WERI-Rb-1 (cell line): ENCODE measurements around the gene AMPD1.

Experiments
- DNase-seq: peaks from one replicate; pipeline ENCODE4 v3.0.0-alpha.2; 2020
- H3K27ac ChIP-seq: fragments of 250-450 bp; sonication (Bioruptor Pico); 2 replicates; pipeline ENCODE4 v1.5.1; 2020; ENCODE audit warnings: mild to moderate bottlenecking, moderate library complexity
- H3K27me3 ChIP-seq: fragments of 250-450 bp; sonication (Bioruptor Pico); 2 replicates; pipeline ENCODE4 v1.5.1; 2021; ENCODE audit warnings: mild to moderate bottlenecking, low read depth, moderate library complexity; ENCODE audit not compliant: insufficient read depth, severe bottlenecking
- H3K36me3 ChIP-seq: fragments of 250-450 bp; sonication (Bioruptor Pico); 2 replicates; pipeline ENCODE4 v1.5.1; 2020; ENCODE audit warnings: mild to moderate bottlenecking, moderate library complexity
- H3K4me3 ChIP-seq: 2 replicates; pipeline ENCODE4 v1.5.1; 2011; ENCODE audit warnings: low read depth, mild to moderate bottlenecking, control low read depth, low read length
- H3K9me3 ChIP-seq: fragments of 250-450 bp; sonication (Bioruptor Pico); 2 replicates; pipeline ENCODE4 v1.5.1; 2021; ENCODE audit warnings: mild to moderate bottlenecking, moderate library complexity; ENCODE audit not compliant: severe bottlenecking
- CTCF ChIP-seq: IDR thresholded peaks from 2 replicates; pipeline ENCODE4 v1.5.1; 2011; ENCODE audit warnings: low read depth, mild to moderate bottlenecking, control low read depth, inconsistent platforms, low read length

Gene AMPD1

GRCh38 chr1:114685851-114686250, 9.5 kb downstream of the AMPD1 start:
- TF ChIP-seq CTCF = no peak
- no peak for DNase-seq
- H3K27ac ChIP-seq = no peak overlapping the region
- H3K9me3 ChIP-seq = no peaks in the 10 kb centered on the region
- no peaks in the 10 kb centered on the region for H3K36me3 ChIP-seq
- no peak overlapping the region for H3K4me3 ChIP-seq
- H3K27me3 ChIP-seq = no peaks in the 10 kb centered on the region

GRCh38 chr1:114677691-114678090, 17.7 kb downstream of the AMPD1 start:
- DNase-seq = no peak
- H3K27ac ChIP-seq = no peak overlapping the region
- H3K36me3 ChIP-seq = no peaks in the 10 kb centered on the region
- no peaks in the 10 kb centered on the region for H3K27me3 ChIP-seq
- TF ChIP-seq CTCF = no peak
- H3K4me3 ChIP-seq = no peak overlapping the region
- H3K9me3 ChIP-seq = no peaks in the 10 kb centered on the region

GRCh38 chr1:114676115-114676514, 19.2 kb downstream of the AMPD1 start:
- DNase-seq = no peak
- Histone ChIP-seq H3K27me3 (no peaks in the 10 kb centered on the region), H3K27ac (no peak overlapping the region), H3K9me3 (no peaks in the 10 kb centered on the region), H3K36me3 (no peaks in the 10 kb centered on the region), H3K4me3 (no peak overlapping the region)
- no peak for TF ChIP-seq CTCF

- Histone ChIP-seq H3K36me3 (no peaks in the 10 kb centered on the region), H3K27ac (no peak overlapping the region), H3K9me3 (no peaks in the 10 kb centered on the region), H3K27me3 (no peaks in the 10 kb centered on the region), H3K4me3 (no peak overlapping the region)
- TF ChIP-seq CTCF = no peak
- DNase-seq = no peak
Observed at GRCh38 chr1:114671939-114672275, 23.4 kb downstream of the AMPD1 start.

- Histone ChIP-seq H3K4me3 (no peak overlapping the region), H3K9me3 (no peaks in the 10 kb centered on the region), H3K27me3 (no peaks in the 10 kb centered on the region), H3K36me3 (no peaks in the 10 kb centered on the region), H3K27ac (no peak overlapping the region)
- TF ChIP-seq CTCF = no peak
- no peak for DNase-seq
Observed at GRCh38 chr1:114671011-114671938, 24.1 kb downstream of the AMPD1 start.
